Gastrocnemius medialis (tissue), 4 donors: ENCODE measurements around the gene ADPRHL1.

Experiments
- POLR2A ChIP-seq, 2 donors: fragments of 450-650 bp; IDR thresholded peaks; one replicate each; pipeline ENCODE4 v1.6.1; 2017; ENCODE audit warnings: antibody characterized with exemption in 2 of 2, mild to moderate bottlenecking in 2 of 2, moderate library complexity in 2 of 2
- TF ChIP-seq, protein P1 (sequence below), 5 experiments: fragments of 450-650 bp in 3 of 5; fragments of 200-600 bp in 2 of 5; sonication (generic) in 2 of 5; IDR thresholded peaks in 4 of 5; conservative IDR thresholded peaks in 1 of 5; 1 replicate in 4 of 5; 2 replicates in 1 of 5; pipeline ENCODE4 v1.5.1; 2016 to 2019; ENCODE audit warnings: antibody characterized with exemption in 5 of 5, mild to moderate bottlenecking in 3 of 5, moderate library complexity in 3 of 5

DNA sequence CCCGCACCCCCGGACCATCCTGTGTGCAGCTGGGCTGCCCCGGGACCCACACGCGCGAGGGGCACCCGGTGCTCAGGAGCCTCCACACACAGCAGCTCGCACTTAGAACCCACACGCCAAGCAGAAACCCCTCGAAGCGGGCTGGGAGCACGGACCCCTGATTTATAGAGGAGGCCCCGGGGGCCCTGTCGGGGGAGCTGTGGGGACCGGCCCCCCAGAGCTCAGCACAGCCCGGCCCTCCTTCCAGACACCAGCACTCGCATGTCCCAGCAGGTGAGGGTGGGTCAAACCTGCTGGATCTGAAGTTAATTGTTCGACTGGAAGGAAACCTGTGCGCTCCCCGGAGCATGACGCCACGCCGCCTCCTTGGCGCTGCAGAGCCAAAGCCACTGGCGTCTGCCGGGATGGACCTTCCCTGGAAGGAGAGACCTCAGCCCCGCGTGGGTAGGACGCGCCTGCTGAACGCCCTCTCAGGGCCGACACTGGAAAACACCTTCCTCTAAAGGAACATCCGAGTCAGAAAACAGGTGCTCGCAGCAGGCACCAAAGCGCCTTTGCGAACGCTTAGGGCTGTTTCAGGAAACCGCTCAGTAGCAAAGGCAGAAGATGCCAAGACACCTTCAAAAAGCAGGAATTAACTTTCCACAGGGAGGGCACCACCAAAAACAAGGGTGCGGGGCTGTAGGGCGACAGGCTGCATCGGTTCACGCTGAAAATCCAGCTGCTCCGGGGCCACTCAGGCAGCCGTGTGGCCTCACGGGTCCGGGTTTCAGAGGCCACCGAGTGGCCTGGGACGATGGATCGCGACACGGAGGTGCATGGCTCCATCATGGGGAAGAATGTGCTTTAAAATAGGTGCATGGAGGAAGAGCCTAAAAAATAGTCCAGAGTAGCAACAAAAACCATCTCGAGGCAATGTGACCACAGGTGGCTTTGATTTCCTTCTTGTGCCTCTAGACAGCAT, 51.6 kb downstream of the ADPRHL1 start:
- TF ChIP-seq, protein P1, sequence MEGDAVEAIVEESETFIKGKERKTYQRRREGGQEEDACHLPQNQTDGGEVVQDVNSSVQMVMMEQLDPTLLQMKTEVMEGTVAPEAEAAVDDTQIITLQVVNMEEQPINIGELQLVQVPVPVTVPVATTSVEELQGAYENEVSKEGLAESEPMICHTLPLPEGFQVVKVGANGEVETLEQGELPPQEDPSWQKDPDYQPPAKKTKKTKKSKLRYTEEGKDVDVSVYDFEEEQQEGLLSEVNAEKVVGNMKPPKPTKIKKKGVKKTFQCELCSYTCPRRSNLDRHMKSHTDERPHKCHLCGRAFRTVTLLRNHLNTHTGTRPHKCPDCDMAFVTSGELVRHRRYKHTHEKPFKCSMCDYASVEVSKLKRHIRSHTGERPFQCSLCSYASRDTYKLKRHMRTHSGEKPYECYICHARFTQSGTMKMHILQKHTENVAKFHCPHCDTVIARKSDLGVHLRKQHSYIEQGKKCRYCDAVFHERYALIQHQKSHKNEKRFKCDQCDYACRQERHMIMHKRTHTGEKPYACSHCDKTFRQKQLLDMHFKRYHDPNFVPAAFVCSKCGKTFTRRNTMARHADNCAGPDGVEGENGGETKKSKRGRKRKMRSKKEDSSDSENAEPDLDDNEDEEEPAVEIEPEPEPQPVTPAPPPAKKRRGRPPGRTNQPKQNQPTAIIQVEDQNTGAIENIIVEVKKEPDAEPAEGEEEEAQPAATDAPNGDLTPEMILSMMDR (IDR thresholded peaks at IDR 0.05 in 4 of 5, conservative IDR thresholded peaks at IDR 0.05 in 1 of 5): no peak
- no peak for TF ChIP-seq POLR2A (IDR thresholded peaks at IDR 0.05)
